NCI-H1417 treated with DMSO at 0.1 percent for 48 hours (cell line): Measurements from ENCODE around the gene SLC35C1.

Experiments used
- DNase-seq: peaks from one replicate; lab custom pipeline; 2025; lab: John Stamatoyannopoulos, UW

Gene SLC35C1

DNA sequence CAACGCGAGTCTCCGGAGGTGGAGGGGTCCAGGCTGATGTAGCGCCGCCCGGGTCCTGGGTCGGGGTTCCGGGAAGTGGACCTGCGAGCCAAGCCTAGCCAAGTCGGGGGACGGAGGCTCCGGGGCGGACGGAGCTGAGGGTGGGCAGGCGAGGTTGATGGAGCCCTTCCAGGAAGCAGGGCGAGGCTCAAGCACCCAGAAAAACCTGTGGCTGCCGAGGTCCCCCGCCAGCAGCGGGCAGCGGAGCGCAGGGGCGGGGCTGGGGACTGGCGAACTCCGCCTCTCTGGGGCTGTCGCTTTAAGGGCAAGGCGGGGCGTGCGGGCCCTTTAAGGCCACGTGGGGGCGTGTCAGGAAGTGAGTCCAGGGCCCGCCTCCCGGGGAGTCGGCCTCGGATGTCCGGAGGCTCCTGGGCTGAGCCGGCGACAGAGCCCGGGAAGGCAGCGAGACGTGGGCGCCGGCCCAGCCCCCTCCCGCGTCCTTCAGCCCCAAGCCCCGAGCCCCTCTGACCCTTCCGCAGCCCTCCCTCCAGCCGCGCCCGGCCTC lies at the start of gene SLC35C1:
SLC35C1 (plus strand) TSS at position 389 of the 544 bp plus-strand sequence. CDS start 653 bp downstream, outside the sequence.
- no peak for DNase-seq

DNA sequence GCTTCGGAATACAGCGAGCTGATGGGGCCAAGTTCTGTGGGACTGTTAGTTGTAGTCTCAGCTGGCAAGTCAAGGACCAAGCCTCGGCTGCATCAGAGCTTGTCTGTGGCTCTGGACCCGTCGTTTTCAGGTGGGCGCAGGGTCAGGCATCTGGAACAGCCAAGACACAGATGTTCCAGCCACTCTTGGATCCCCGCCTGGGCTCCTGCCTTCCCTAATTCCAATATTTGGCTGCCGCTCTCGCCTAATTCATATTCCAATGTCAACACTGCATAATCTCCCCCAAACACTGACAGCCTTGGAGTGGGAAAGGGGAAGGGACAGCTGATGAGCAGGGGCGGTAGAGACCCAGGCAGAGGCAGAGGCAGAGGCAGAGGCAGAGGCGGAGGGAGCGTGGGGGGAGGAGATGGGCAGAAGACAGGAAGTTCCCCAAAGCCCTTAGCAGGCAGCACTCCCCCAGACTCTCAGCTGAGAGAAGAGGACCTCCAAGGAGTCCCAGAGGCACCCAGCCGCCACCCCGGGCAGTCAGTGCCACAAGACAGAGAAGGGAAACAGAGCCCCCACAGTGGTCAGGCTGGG lies 49.6 kb upstream of the SLC35C1 start:
- no peak for DNase-seq

DNA sequence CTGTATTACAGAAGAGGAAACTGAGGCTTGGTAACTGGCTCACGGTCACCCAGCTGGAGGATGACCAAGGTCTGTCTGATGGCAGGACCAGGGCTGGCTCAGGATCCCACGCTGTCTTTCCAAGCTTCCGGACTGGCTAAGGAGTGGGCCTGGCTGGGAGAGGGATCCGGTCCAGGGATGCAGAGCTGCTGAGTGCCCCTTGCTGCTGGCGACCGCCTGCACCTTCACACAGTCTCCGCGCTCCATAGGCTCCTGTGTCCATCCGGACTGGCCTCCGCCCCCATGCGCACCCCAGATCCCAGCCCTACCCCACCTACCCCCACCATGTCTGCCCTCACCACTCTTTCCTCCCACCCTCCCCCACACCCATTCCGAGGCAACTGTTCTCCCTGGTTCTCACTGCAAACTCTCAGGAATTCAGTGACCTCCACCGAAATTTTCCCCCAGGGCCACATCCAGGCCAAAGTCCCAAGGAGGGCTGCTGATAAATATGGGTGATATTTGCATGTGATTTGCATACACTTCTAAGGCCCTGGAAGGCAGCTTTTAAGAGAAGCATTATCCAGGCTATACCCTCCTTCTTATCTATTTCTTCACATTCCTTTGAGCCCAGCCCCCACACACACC lies 48.5 kb upstream of the SLC35C1 start:
- DNase-seq, result no peak

DNA sequence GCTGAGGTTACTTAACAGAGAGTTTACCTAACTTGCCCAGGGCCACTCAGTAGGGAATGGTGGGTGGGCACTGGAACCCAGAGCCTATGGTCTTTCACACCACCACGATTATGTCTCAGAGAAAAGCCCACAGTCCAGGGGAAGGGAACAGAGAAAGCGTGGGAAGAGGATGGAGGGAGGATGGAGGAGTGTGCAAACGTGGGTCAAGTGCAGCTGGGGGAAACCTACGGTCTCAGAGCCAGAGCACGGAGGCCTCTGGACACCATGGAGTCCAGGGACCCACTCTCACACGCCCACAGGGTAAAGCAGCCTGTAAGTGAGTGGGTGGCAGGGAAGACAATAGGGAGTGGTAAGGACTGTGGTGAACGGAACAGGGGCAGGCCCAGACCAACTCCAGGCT lies 47.3 kb upstream of the SLC35C1 start:
- no peak for DNase-seq

DNA sequence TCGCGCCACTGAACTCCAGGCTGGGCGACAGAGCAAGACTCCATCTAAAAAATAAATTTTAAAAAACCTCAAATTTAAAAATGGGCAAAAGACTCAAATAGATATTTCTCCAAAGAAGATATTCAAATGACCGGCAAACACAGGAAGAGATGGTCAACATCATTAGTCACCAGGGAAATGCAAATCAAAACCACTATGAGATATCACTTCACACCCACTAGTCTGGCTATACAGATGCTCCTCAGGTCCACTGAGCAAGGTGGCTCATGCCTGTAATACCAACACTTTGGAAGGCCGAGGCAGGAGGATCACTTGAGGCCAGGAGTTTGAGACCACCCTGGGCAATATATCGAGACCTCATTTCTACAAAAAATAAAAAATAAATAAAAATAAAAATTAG lies 43.3 kb upstream of the SLC35C1 start:
- DNase-seq, result no peak

DNA sequence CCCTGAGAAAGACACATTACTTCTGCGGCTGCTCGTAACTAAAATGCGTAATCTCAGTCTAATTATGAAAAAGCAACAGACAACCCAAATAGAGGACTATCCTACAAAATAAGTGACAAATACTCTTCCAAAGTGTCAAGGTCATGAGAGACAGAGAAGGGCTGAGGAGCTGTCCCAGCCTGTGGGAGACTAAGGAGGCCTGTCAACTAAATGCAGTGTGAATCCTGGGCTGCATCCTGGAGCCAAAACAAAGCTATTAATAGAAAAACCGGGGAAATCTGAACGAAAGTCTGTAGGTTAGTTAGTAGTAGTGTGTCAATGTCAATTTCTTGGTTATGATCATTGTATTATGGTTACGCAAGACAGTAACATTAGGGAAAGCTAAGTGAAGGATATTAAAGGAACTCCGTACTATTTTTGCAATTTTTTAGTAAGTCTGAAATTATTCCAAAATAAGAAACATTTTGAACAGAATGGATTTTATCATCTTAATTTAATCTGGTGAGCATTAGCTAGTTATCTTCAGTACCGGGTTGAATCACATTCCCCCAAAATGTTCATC lies 39.8 kb upstream of the SLC35C1 start:
- DNase-seq, result no peak

DNA sequence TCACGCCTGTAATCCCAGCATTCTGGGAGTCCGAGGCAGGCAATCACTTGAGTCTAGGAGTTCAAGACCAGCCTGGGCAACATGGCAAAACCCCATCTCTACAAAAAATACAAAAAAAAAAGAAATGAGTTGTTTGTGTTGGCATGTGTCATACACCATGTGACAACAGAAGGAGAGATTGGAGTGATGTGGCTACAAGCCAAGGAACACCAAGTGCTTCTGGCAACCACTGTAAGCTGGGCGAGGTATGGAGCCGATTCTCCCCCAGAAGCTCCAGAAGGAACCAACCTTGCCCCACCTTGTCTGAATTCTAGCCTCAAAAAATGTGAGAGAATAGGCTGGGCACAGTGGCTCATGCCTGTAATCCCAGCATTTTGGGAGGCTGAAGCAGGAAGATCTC lies 39.1 kb upstream of the SLC35C1 start:
- DNase-seq, result no peak

DNA sequence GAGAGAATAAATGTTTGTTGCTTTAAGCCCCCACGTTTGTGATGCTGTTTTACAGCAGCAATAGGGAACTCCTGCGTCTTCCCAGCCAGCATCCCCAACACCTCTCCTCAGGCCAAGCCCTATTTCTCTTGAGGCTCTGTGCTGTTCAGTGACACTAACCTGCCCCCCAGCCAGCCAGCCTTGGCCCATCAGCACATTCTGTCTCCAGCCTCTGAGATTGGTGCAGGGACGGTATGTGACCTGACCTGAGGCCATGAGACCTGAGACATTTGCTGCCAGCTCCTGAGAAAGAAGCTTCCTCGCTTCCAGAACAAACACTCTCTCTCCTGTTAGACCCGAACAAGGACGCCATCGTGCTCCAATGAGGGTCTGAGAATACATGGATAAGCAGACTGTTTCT lies 38.5 kb upstream of the SLC35C1 start:
- no peak for DNase-seq

DNA sequence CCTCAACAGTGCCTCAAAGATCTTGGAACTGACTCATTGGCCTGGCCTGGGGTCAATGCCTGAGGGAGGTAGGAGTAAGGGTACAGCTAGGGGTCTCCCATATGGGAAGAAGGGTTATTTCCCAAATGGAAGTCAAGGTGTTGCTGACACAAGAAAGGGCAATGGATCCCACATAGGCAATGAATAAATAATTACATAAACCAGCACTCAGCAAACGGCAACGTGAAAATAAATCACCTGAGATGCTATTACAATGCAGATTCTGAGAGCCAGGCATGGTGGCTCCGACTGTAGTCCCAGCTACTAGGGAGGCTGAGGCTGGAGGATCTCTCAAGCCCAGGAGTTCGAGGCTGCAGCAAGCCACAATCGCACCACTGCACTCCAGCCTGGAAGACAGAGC lies 36.5 kb upstream of the SLC35C1 start:
- DNase-seq, result no peak

DNA sequence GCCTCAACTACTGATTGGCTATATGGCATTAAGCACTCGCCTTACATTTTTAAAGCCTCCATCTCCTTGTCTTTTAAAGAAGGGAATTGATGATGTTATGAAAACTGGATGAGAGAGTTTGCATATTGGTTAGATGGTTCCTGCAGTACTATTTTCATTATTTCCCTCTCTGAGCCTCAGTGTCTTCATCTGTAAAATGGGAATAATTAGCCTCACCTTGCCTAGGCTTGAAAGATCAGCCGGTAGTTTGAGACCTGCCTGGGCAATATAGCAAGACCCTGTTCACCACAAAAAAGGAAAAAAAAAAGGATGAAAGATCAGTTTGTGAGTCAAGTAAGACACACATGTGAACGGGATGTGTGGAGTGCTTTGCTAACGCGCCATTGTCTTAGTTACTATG lies 35.0 kb upstream of the SLC35C1 start:
- no peak for DNase-seq

DNA sequence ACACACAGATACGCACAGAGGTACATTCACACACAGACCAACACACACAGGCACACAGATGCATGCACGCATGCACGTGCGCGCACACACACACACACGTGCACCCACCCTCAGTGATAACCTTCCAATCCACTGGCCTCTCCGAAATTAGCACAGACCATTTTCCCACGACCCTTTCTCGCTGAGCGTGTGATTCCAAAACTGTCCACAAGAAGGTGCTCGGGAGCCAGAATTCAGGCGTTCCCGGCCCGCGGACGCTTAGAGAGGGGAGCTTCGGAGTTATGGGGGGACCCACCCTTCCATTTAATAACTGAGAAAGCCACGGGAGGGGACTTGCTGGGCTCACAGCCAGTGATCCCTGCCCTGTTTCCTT lies 33.8 kb upstream of the SLC35C1 start:
- DNase-seq, result no peak

DNA sequence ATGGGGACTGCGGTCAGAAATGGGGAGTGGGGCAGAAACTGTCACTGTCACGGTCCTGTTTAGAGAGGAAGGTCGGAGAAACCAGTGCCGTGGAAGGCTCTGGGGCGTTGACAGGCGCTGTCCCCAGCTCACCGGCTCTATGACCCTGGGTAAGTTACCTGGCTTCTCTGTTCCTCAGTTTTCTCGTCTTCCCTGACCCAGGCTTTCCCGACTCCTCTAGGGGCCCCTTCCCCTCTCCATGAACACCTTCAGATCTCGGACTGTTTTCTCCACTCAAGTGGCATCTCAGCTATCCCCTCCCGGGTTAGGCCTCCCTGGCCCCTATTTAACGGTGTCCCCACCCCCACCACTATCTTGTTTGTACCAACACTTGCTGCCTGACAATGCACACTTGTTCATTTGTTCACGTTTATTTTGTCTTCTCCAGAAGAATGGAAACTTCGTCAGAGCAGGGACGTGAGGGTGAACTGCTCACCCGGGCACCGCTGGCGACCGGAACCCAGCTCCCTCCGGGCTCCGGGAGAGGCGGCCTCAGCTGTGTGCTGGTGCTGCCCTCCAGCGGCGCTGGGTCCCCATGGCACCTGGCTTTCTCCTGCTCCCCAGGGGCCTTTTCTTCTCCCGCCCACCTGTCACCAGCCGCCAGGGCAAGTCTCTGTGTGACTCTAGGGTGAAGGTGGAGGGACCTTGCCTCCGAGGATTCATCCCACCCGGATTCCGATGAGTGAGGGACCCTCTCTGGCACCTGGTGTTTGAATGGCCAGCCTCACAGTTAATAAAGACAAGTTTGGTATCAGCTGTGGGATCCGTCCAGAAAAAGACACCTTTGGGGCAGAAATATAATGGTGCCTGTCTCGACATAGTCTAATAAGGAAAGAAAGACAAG lies 33.1 kb upstream of the SLC35C1 start:
- DNase-seq, result no peak

DNA sequence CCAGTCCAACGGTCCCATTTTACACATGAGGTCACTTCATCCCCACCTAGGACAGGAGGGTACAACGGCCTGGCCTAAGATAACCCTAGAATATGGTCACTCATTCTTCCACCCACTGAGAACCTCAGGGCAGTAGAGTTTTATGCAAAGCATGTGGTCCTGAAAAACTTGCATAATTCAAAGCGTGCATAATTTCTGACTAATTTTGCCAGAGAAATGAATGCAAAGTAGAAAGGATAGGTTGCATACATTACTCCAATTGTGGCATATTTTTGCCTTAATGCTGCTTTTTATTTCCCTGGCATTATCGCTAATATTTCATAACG lies 32.5 kb upstream of the SLC35C1 start:
- no peak for DNase-seq

DNA sequence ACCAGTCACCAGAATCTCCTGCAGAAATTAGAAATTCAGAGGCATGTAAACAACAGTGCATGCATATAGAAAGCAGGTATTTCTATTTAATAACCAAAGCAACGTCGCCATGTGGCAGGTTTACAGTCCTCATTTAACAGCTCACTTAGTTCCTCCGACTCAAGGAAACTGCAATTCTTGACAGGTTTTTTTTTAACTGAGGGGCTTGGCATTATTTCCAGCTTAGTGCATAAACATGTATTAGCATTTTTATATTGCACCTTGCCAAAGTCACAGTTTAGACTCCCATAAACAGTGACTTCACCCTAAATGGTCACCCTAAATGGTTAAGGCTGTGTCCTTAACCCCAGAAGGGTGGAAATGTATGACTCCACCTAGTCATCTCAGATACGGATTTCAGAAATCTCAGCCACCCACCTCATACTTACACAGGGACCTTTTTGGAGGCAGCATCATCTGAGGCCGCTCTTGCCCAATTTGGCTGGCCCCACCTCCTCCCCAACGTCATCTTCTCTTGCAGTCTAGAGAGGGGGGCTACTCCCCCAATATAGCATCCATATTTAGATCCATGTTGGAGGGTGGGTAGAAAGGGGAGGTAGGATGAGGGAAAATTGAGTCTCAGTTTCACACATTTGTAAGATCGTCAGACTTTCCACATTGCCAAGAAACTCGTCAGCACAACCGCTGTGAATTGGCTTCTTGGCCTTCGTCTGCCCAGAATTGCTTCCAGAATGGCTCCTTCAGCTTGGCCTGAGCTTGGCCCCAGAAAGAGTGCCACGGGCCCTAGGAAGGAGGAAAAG lies 31.8 kb upstream of the SLC35C1 start:
- no peak for DNase-seq

DNA sequence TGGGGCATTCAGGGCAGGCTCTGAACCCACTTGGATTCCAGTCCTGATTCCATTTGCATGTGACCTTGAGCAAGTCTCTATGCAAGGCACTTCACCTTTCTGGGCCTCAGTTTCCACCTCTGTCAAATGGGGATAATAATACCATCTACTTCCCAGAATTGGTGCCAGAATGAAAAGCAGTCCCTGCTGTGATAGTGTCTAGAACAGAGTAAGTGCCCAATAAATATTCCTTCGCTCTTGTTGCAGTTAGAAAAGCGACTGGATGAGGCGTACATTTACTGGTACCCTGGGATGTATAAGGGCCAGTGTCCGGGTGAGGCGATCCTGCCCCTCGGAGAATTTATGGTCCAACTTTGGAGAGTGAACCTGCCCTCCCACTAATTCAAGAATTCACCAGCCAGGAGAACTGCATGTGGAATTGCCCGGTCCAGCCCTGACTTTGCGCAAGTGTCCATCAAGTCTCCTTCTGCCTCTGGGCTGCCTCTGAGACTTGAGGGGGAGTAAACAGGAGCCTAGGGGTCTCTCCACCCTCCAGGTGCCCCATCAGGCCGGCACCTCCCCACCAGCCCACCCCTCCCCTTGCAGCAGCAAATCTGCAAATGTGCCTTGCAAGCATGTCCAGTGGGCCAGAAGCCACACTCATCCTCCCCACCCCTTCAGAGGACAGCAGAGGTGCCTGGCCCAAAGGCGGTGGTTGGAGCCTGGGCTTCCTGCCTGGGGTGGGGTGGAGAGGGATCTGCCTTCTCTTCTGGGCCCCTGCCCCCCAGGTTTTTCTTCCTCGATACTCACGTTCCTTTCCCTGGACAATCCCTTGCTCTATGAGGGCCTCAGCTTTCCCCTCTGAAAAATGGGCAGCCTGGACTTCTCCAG lies 30.9 kb upstream of the SLC35C1 start:
- DNase-seq, result no peak

DNA sequence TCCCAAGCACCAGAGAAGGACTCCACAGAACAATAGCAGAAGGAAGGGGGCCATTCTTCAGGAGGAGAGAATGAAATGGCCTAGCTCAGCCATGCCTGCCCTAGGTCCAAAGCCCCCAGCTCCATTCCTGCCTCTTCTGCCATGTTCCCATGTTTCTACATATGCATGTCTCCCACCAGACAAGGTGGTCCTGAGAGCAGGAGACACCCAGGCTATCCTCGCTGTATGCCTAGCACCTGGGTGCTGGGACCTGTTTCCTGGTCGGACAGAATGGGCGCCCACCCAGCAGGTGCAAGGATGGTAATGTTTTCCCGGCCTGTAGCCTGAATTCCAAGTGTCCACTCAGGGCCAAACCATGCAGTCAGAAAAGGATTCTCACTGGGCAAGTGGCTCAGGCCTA lies 30.2 kb upstream of the SLC35C1 start:
- DNase-seq, result no peak

DNA sequence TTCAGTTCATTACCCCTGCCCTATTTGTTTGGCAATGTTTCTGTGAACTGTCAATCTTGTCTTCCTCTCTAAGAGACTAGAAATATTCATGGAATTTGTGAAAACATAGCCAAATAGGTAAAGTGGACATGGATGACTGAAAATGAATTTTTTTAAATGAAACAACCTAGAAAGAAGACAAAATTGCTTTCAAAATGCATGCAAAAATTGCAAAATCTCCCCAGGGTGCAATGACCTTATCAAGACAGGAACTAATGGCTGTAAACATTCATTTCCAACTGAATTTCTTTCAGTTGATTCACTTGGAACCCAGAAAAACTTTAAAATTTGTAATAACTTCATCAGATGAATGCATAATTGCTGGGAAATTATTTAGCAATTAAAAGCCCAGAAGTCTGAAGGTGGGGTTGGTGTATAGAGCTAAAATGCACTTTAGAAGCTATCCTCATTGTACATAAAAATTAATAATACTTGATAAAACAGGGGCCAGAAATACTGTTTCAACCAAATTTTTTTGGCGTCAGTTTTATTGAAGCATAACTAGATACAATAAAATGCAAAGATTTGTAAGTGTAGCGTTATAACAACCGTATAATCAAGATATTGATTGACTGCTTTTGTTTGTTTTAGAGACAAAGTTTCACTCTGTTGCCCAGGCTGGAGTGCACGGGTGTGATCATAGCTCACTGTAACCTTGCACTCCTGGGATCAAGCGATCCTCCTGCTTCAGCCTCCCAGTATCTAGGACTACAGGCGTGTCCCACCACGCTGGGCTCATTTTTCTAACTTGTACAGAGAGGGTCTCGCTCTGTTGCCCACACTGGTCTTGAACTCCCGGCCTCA lies 27.6 kb upstream of the SLC35C1 start:
- DNase-seq, result no peak

DNA sequence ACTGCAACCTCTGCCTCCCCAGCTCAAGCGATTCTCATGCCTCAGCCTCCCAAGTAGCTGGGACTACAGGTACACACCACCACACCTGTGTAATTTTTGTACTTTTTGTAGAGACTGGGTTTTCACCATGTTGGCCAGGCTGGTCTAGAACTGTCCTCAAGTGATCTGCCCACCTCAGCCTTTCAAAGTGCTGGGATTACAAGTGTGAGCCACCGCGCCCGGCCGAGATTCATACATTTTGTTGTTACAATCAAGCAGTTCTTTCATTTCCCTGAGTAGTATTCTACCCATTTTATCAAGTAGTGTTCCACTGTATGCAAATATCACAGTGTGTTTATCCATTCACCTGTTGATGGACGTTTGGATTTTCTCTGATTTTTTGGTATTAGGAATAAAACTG lies 26.6 kb upstream of the SLC35C1 start:
- no peak for DNase-seq

DNA sequence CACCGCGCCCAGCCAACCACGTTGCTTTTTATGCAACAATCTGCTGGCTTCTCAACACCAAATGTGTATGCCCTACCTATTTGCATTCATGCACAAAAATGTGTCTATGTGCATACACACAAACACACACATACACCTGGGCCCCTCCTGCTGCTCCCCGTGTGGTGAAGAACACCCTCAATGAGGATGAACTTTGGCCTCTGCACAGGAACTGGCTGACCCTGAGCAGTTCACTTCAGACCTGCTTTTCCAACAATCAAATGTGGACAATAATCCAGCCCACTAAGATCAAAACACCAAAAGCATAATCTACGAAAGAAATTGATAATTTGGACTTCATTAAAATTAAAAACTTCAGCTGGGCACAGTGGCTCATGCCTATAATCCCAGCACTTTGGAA lies 25.3 kb upstream of the SLC35C1 start:
- DNase-seq, result no peak

DNA sequence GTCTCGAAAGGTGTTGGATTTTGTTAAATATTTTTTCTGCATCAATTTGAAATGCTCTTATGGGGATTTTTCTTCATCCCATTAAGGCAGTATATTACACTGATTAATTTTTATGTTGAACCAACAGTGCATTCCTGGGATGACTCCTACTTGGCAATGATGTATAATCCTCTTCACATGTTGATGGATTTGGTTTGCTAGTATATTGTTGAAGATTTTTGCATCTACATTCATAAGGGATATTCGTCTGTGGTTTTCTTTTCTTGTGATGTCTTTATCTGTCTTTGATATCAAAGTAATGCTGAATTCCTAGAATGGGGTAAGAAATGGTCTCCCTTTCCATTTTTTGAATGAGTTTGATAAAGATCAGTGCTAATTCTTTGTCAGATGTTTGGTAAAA lies 18.7 kb upstream of the SLC35C1 start:
- no peak for DNase-seq
